Natural killer cell (primary cell): ENCODE data around the gene MICAL2. TPM values are rescaled to one million over a fixed set of nuclear protein-coding genes. Genes with fewer than 3 reads are reported as not detected.

ENCODE experiments used
- ATAC-seq, 3 donors: fragments of 150-1000 bp in 2 of 3; fragments of 200-7000 bp in 1 of 3; cut with Tn5 transposase; 1 replicate in 1 of 3; 2 replicates in 2 of 3; pipeline ENCODE4 v1.10.0; 2021; ENCODE audit warnings: mild to moderate bottlenecking in 2 of 3, moderate library complexity in 2 of 3
- DNase-seq, 2 donors: peaks; one replicate each; pipeline versions ENCODE4 v3.0.0 to v3.0.0-alpha.2; 2013 to 2021; ENCODE audit warnings: mixed read lengths in 1 of 2
- H3K27ac ChIP-seq: one replicate; pipeline ENCODE4 v1.5.1; 2013; ENCODE audit warnings: mild to moderate bottlenecking, low read length
- H3K27me3 ChIP-seq: one replicate; pipeline ENCODE4 v1.6.1; 2013; ENCODE audit warnings: low read length; ENCODE audit not compliant: control insufficient read depth, insufficient read depth
- H3K36me3 ChIP-seq: one replicate; pipeline ENCODE4 v1.6.1; 2013; ENCODE audit warnings: low read length; ENCODE audit not compliant: control insufficient read depth, insufficient read depth
- H3K4me1 ChIP-seq: one replicate; pipeline ENCODE4 v1.6.1; 2013; ENCODE audit warnings: low read length; ENCODE audit not compliant: control insufficient read depth, insufficient read depth
- H3K4me3 ChIP-seq: one replicate; pipeline ENCODE4 v1.5.1; 2013; ENCODE audit warnings: low read length
- H3K9me3 ChIP-seq: one replicate; pipeline ENCODE4 v1.6.1; 2013; ENCODE audit warnings: low read length; ENCODE audit not compliant: control insufficient read depth, insufficient read depth
- H3K27ac Mint-ChIP-seq, 2 donors: one replicate each; pipeline ENCODE4 v1.8.0; 2022; ENCODE audit warnings: mild to moderate bottlenecking in 2 of 2, mixed read lengths in 2 of 2, moderate library complexity in 1 of 2
- H3K27me3 Mint-ChIP-seq, 2 donors: one replicate each; pipeline ENCODE4 v1.8.0; 2022; ENCODE audit warnings: low read depth in 2 of 2, mixed read lengths in 2 of 2
- H3K36me3 Mint-ChIP-seq: one replicate; pipeline ENCODE4 v1.8.0; 2022; ENCODE audit warnings: mixed read lengths
- H3K4me1 Mint-ChIP-seq, 2 donors: one replicate each; pipeline ENCODE4 v1.8.0; 2022; ENCODE audit warnings: mixed read lengths in 2 of 2
- H3K4me3 Mint-ChIP-seq: one replicate; pipeline ENCODE4 v1.8.0; 2022; ENCODE audit warnings: mild to moderate bottlenecking, moderate library complexity, mixed read lengths
- H3K9me3 Mint-ChIP-seq, 2 donors: one replicate each; pipeline ENCODE4 v1.8.0; 2022; ENCODE audit warnings: mixed read lengths in 2 of 2
- CTCF ChIP-seq: fragments of 200-600 bp; IDR thresholded peaks from one replicate; pipeline ENCODE4 v1.8.0; 2022; ENCODE audit warnings: antibody characterized with exemption
- WGBS: methylation state at CpG from one replicate; pipeline ENCODE4 v1.1.7; 2013; ENCODE audit warnings: missing lambda C conversion rate; ENCODE audit not compliant: insufficient coverage; 5-methylcytosine and 5-hydroxymethylcytosine counted together
- intact Hi-C: fragments of 100-400 bp; cut with micrococcal nuclease; formaldehyde crosslinking; loops from one replicate; pipeline ENCODE4 v1.14.2; 2022
- total RNA-seq, 4 donors: library from RNA; stranded (reverse); fragments of 120-200 nt in 1 of 4; gene quantifications; one replicate each; pipeline versions ENCODE4 v1.2.3 to v1.2.4, GENCODE V29; 2013 to 2022

The MICAL2 gene
- total RNA-seq, 3 donors from 2014 or later (not counting 1 experiment from before 2014, with no cell fraction given) = 54.6 to 68.6 (median 57.4) TPM

- no peak for TF ChIP-seq CTCF
- peaks cover 8% of the 10 kb centered on the region for H3K4me1 ChIP-seq
- H3K9me3 Mint-ChIP-seq = no peaks in the 10 kb centered on the region
- no peak for DNase-seq
- H3K27ac Mint-ChIP-seq = no peak overlapping the region
- H3K9me3 ChIP-seq = no peaks in the 10 kb centered on the region
- intact Hi-C loops = no loop called here
- H3K36me3 Mint-ChIP-seq = no peaks in the 10 kb centered on the region
- H3K27ac ChIP-seq = no peak overlapping the region
- ATAC-seq = no peak
- peaks cover 11 to 48% of the 10 kb centered on the region in 2 donors for H3K4me1 Mint-ChIP-seq
- no peak overlapping the region for H3K4me3 ChIP-seq
- H3K4me3 Mint-ChIP-seq = no peak overlapping the region
- WGBS = 75% methylated on average over 10 of the region's 10 CpGs
- peaks cover 0 to 5% of the 10 kb centered on the region in 2 donors for H3K27me3 Mint-ChIP-seq
- H3K36me3 ChIP-seq = peaks cover 4% of the 10 kb centered on the region
- H3K27me3 ChIP-seq = no peaks in the 10 kb centered on the region
Observed at GRCh38 chr11:12150831-12151382, 40.5 kb downstream of the MICAL2 start.

- no peak for TF ChIP-seq CTCF
- H3K36me3 Mint-ChIP-seq = no peaks in the 10 kb centered on the region
- peak overlapping the region in 1 of 2 donors; percentile 47 for H3K27ac Mint-ChIP-seq
- peaks cover 0 to 5% of the 10 kb centered on the region in 2 donors for H3K27me3 Mint-ChIP-seq
- 70% methylated on average over 2 of the region's 2 CpGs for WGBS
- no peaks in the 10 kb centered on the region for H3K9me3 Mint-ChIP-seq
- H3K4me3 ChIP-seq = no peak overlapping the region
- peaks cover 22% of the 10 kb centered on the region for H3K4me1 ChIP-seq
- H3K27ac ChIP-seq = no peak overlapping the region
- no peak for DNase-seq
- intact Hi-C loops = no loop called here
- H3K4me1 Mint-ChIP-seq = peaks cover 25 to 61% of the 10 kb centered on the region in 2 donors
- no peak overlapping the region for H3K4me3 Mint-ChIP-seq
- ATAC-seq = no peak
- H3K27me3 ChIP-seq = no peaks in the 10 kb centered on the region
- H3K9me3 ChIP-seq = no peaks in the 10 kb centered on the region
- H3K36me3 ChIP-seq = peaks cover 4% of the 10 kb centered on the region
Observed at GRCh38 chr11:12152321-12152720, 41.9 kb downstream of the MICAL2 start.

GRCh38 chr11:12154871-12155668 is 44.7 kb downstream of the MICAL2 start:
- Histone ChIP-seq H3K9me3 (no peaks in the 10 kb centered on the region), H3K4me1 (peaks cover 29% of the 10 kb centered on the region), H3K36me3 (peaks cover 4% of the 10 kb centered on the region), H3K27me3 (no peaks in the 10 kb centered on the region), H3K27ac (no peak overlapping the region), H3K4me3 (no peak overlapping the region)
- intact Hi-C loops = no loop called here
- H3K36me3 Mint-ChIP-seq = no peaks in the 10 kb centered on the region
- H3K4me1 Mint-ChIP-seq = peaks cover 29 to 48% of the 10 kb centered on the region in 2 donors
- H3K4me3 Mint-ChIP-seq = no peak overlapping the region
- no peaks in the 10 kb centered on the region for H3K27me3 Mint-ChIP-seq
- TF ChIP-seq CTCF = no peak
- H3K27ac Mint-ChIP-seq = peak overlapping the region in 1 of 2 donors; percentile 74
- 95% methylated on average over 6 of the region's 6 CpGs for WGBS
- DNase-seq (no peak), ATAC-seq (no peak)
- H3K9me3 Mint-ChIP-seq = no peaks in the 10 kb centered on the region
